Measurements from ENCODE around the gene PSMC5. TPM values are rescaled to one million over a fixed set of nuclear protein-coding genes. Genes with fewer than 3 reads are reported as not detected.
A peak's percentile ranks its signal among the peaks of the same experiment; 100 is the strongest.

PSMC5 gene
- total and polyA plus RNA-seq, 2 donors (not counting 3 experiments of a cell fraction or from before 2014, with no cell fraction given), result 179 to 236 TPM

- Histone ChIP-seq H3K9me3 (replicated peaks; ENCODE audit: control insufficient read depth, insufficient read depth, low read length) (no peaks in the 10 kb centered on the region), H3K4me2 (ENCODE audit: insufficient read depth, low read length) (peak within 1 kb of the TSS; percentile 84), H3K27me3 (ENCODE audit: control insufficient read depth in 2 of 2, insufficient read depth in 2 of 2, low read length in 2 of 2) (no peaks in the 10 kb centered on the region), H3K9ac (replicated peaks; ENCODE audit: extremely low read depth, insufficient read depth, low read length) (peak within 1 kb of the TSS; percentile 75), H2AFZ (ENCODE audit: low read depth, low read length) (peak within 1 kb of the TSS; percentile 72), H3K4me1 (ENCODE audit: control insufficient read depth, extremely low read depth, insufficient read depth, low read length) (peaks cover 24% of the 10 kb centered on the region), H4K20me1 (replicated peaks; ENCODE audit: control insufficient read depth, extremely low read depth, insufficient read depth, low read length) (no peaks in the 10 kb centered on the region), H3K27ac (ENCODE audit: insufficient read depth, low read depth, low read length) (peak within 1 kb of the TSS; percentile 63), H3K36me3 (ENCODE audit: control insufficient read depth in 2 of 2, extremely low read depth in 1 of 2, insufficient read depth in 2 of 2, low read length in 2 of 2) (no peaks in the 10 kb centered on the region), H3K79me2 (ENCODE audit: control insufficient read depth, insufficient read depth, low read length) (peaks cover 42% of the 10 kb centered on the region), H3K9me1 (replicated peaks; ENCODE audit: control insufficient read depth, extremely low read depth, insufficient read depth, low read length) (no peaks in the 10 kb centered on the region), H3K4me3 (replicated peaks in 1 of 3; ENCODE audit: insufficient read depth in 1 of 3, low read depth in 1 of 3, low read length in 3 of 3) (peak within 1 kb of the TSS; percentile 56 to 86 (median 77))
- ChIA-PET CTCF (interaction anchor here (1.1 to 2.1 kb wide), 5 partner anchors 8 to 417 kb away, joined by 3 to 7 read pairs (median 6); no protein-coding TSS in a partner anchor), POLR2A (no interaction called here)
- peak; percentile 97 for FAIRE-seq
- TF ChIP-seq POLR2A (IDR thresholded peaks at IDR 0.05; ENCODE audit: low read depth, low read length) (peak; percentile 59), EZH2 (IDR thresholded peaks at IDR 0.05; ENCODE audit: borderline replicate concordance, low read depth, low read length, severe bottlenecking) (no peak), POLR2AphosphoS5 (IDR thresholded peaks at IDR 0.05; ENCODE audit: insufficient read depth, low read depth, low read length) (peak; percentile 93), JUN (IDR thresholded peaks at IDR 0.05; ENCODE audit: borderline replicate concordance, insufficient read depth, insufficient read length, low read depth) (peak; percentile 9), MYC (IDR thresholded peaks at IDR 0.05; ENCODE audit: low read depth, low read length) (no peak), CTCF (IDR thresholded peaks at IDR 0.05; ENCODE audit: extremely low read depth in 1 of 2, insufficient read depth in 1 of 2, low read depth in 1 of 2, low read length in 2 of 2) (no peak), GATA2 (IDR thresholded peaks at IDR 0.05; ENCODE audit: insufficient read depth, insufficient read length, low read depth, low read length) (no peak), FOS (IDR thresholded peaks at IDR 0.05; ENCODE audit: borderline replicate concordance, insufficient read depth, low read length) (no peak)
- TF ChIP-seq, protein P1, sequence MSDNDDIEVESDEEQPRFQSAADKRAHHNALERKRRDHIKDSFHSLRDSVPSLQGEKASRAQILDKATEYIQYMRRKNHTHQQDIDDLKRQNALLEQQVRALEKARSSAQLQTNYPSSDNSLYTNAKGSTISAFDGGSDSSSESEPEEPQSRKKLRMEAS (IDR thresholded peaks at IDR 0.05; ENCODE audit: insufficient read depth, insufficient read length), result no peak
- intact Hi-C loops (cut with micrococcal nuclease) (no loop called here), dilution Hi-C loops (cut with MboI; ENCODE audit: extremely low pct_ligation_motif_present, low sequenced_read_pairs) (no loop called here)
- BruUV-seq (replicated peaks), result no TSS peak
- peak; percentile 99 for DNase-seq (ENCODE audit: low read depth, low spot score)
Measured at GRCh38 chr17:63842540-63843386, 15.5 kb downstream of the PSMC5 start, which contains the start of gene SMARCD2. Gene SMARCD2 (minus strand): TSS chr17:63842685. CDS start chr17:63842674, 11 bp downstream.
